Erythroblast (primary cell): ENCODE measurements around the gene UBA7.

ENCODE experiments used
- GATA1 ChIP-seq: IDR thresholded peaks from 2 replicates; pipeline ENCODE4 v1.6.1; 2011; ENCODE audit warnings: low read depth, mild to moderate bottlenecking, control low read depth, low read length, moderate library complexity
- POLR2A ChIP-seq: IDR thresholded peaks from 2 replicates; pipeline ENCODE4 v1.6.1; 2011; ENCODE audit warnings: mild to moderate bottlenecking, low read length

DNA sequence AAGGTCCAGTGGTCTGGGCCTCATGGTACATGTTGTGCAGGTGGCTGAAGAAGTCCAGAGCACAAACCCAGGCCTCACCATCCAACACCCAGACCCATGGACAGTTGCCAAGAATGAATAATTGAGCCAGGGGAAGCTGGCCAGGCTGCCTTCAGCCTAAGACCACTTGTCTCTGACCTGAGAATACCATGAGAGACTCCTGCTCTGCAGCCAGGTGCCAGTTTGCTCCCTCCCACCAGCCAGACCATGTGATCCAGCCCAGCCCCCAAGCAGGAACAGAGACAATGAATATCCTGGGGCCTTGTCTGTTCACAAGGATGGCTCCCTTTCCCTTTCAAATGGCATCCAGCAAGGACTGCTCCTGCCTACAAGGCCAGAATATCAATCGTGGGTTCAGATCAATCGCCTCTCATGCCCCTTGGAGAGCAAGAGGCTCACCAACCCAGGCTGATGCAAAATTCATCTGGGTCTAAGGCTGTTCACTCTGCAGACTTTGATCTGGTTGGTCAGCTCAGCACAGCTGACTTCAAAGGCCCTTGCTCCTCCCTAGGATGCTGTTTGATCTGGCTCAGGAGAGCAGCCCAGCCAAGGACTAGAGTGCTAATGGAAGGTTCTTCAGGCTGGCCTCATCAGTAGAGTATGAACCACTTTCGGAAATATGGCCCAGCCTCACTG, 29.2 kb upstream of the UBA7 start:
- no peak for TF ChIP-seq POLR2A
- TF ChIP-seq GATA1 = no peak
